Kidney (tissue), 14 donors: Measurements from ENCODE around the gene DLGAP3. TPM values are rescaled to one million over a fixed set of nuclear protein-coding genes. Genes with fewer than 3 reads are reported as not detected.
"Not testable (repeated sequence)": the region's sequence is repeated elsewhere in the genome, so short reads cannot be mapped to it uniquely, and the experiment has no call there.

Experiments
- DNase-seq, 5 donors: peaks; one replicate each; pipeline ENCODE4 v3.0.0-alpha.2; 2013 to 2020
- FAIRE-seq: peaks from 2 replicates; lab custom pipeline; 2012; peaks lifted over from hg19 to GRCh38; lab: Jason Lieb, UNC
- H3K27ac ChIP-seq, 2 donors: one replicate each; pipeline ENCODE4 v1.7.0; 2013; ENCODE audit warnings: low read depth in 2 of 2, low read length in 2 of 2, inconsistent platforms in 1 of 2
- H3K27me3 ChIP-seq: one replicate; pipeline ENCODE4 v1.7.1; 2013; ENCODE audit warnings: low read length, inconsistent platforms; ENCODE audit not compliant: control insufficient read depth, insufficient read depth
- H3K36me3 ChIP-seq, 3 donors: one replicate each; pipeline versions ENCODE4 v1.7.0 to v1.7.1; 2013; ENCODE audit warnings: low read length in 3 of 3, control low read depth in 1 of 3, inconsistent platforms in 1 of 3; ENCODE audit not compliant: insufficient read depth in 3 of 3, control insufficient read depth in 2 of 3
- H3K4me1 ChIP-seq, 3 donors: one replicate each; pipeline versions ENCODE4 v1.7.0 to v1.7.1; 2013; ENCODE audit warnings: low read length in 3 of 3, inconsistent platforms in 1 of 3, low read depth in 1 of 3; ENCODE audit not compliant: control insufficient read depth in 2 of 3, insufficient read depth in 2 of 3
- H3K4me3 ChIP-seq, 3 donors: one replicate each; pipeline versions ENCODE4 v1.7.0 to v1.8.1; 2013; ENCODE audit warnings: low read length in 3 of 3, control low read depth in 1 of 3, inconsistent platforms in 1 of 3
- H3K9ac ChIP-seq, 3 donors: one replicate each; pipeline versions ENCODE4 v1.7.0 to v1.7.1; 2013; ENCODE audit warnings: low read length in 3 of 3, control low read depth in 1 of 3, inconsistent platforms in 1 of 3
- H3K9me3 ChIP-seq, 3 donors: one replicate each; pipeline versions ENCODE4 v1.7.0 to v1.7.1; 2013; ENCODE audit warnings: low read length in 3 of 3, control low read depth in 1 of 3, inconsistent platforms in 1 of 3; ENCODE audit not compliant: control insufficient read depth in 2 of 3, insufficient read depth in 1 of 3
- intact Hi-C: fragments of 100-400 bp; cut with DNase I; formaldehyde crosslinking; loops from one replicate; pipeline ENCODE4 v1.11.1; 2022
- polyA plus RNA-seq: library from polyadenylated mRNA; stranded (reverse); fragments of 350-450 nt; fragmentation: Illumina TruSeq; extraction: RNeasy Lipid Tissue Mini Kit (QIAGEN cat#74804); gene quantifications from one replicate; pipeline ENCODE4 v1.2.3, GENCODE V29; 2014; ENCODE audit warnings: low read depth, low replicate concordance; ENCODE audit not compliant: insufficient read depth
- total RNA-seq: library from RNA; stranded (reverse); fragmentation: NEBNext Ultra II Directional; extraction: Animal tissue kit (Norgen Biotek cat#: 25700); gene quantifications from one replicate; pipeline ENCODE4 v1.2.1, GENCODE V29; 2021
- TF ChIP-seq, protein P1 (sequence below): IDR thresholded peaks from 3 replicates; pipeline ENCODE4 v1.5.1; 2012; ENCODE audit warnings: mild to moderate bottlenecking, moderate library complexity, borderline replicate concordance; ENCODE audit not compliant: insufficient read depth; ENCODE audit errors: extremely low read depth
- donor health status: control.
- donor health status: control.
- donor health status: control.
- donor health status: control.
- donor health status: control.
- donor health status: DM: yes; HTN: yes; CAD: no.
- donor health status: Normal renal cell carcinoma (clear cell type).

The DLGAP3 gene
- total and polyA plus RNA-seq, 2 donors from 2014 or later, result 0.71 to 1.0 TPM

DNA sequence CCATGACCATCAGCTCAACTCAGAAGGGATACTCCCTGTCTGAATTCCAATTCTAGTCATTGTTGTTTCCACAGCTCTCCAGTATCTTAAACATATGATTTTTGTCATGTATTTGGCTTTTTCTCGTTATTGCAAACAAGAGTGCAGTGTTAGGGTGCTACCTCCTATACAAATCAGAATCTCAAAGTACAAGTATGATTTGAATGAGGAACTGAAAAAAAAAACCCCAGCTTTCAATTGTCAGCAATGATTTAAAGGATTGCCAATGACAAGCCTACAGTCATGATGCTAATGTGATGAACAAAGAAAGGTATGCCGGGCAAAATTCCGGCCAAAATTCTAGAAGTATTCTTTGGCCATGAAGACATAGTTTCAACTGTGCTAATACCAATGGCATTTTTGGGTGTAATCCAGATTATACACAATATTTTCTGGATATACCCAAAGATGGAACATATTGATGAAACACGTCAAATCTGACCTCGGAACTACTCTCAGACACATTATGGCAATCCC, 40.8 kb upstream of the DLGAP3 start:
- Histone ChIP-seq H3K36me3 (no peaks in the 10 kb centered on the region), H3K27ac (no peak overlapping the region), H3K27me3 (no peaks in the 10 kb centered on the region), H3K4me1 (no peaks in the 10 kb centered on the region), H3K4me3 (no peak overlapping the region), H3K9ac (no peak overlapping the region), H3K9me3 (no peaks in the 10 kb centered on the region)
- FAIRE-seq (no peak), DNase-seq (no peak)
- intact Hi-C loops, result no loop called here
- TF ChIP-seq, protein P1, sequence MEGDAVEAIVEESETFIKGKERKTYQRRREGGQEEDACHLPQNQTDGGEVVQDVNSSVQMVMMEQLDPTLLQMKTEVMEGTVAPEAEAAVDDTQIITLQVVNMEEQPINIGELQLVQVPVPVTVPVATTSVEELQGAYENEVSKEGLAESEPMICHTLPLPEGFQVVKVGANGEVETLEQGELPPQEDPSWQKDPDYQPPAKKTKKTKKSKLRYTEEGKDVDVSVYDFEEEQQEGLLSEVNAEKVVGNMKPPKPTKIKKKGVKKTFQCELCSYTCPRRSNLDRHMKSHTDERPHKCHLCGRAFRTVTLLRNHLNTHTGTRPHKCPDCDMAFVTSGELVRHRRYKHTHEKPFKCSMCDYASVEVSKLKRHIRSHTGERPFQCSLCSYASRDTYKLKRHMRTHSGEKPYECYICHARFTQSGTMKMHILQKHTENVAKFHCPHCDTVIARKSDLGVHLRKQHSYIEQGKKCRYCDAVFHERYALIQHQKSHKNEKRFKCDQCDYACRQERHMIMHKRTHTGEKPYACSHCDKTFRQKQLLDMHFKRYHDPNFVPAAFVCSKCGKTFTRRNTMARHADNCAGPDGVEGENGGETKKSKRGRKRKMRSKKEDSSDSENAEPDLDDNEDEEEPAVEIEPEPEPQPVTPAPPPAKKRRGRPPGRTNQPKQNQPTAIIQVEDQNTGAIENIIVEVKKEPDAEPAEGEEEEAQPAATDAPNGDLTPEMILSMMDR, result no peak

DNA sequence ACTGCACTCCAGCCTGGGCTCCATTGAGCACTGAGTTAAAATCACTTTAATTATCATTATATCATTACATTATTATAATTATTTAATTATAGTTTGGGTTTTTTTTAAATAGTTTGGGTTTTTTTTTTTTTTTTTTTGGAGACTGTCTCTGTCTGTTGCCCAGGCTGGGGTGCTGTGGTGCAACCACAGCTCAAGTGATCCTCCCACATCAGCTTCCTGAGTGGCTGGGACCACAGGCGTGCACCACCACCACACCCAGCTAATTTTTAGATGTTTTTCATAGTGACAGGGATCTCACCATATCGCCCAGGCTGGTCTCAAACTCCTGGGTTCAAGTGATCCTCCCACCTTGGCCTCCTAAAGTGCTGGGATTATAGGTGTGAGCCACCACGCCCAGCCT, 38.8 kb upstream of the DLGAP3 start:
- H3K4me1 ChIP-seq, DNase-seq, H3K4me3 ChIP-seq, H3K27ac ChIP-seq, H3K9me3 ChIP-seq, H3K9ac ChIP-seq, H3K27me3 ChIP-seq, FAIRE-seq, H3K36me3 ChIP-seq, intact Hi-C loops: not testable (repeated sequence)

- not testable (repeated sequence) for FAIRE-seq
Measured at GRCh38 chr1:34967672-34968071, 38.2 kb upstream of the DLGAP3 start.

DNA sequence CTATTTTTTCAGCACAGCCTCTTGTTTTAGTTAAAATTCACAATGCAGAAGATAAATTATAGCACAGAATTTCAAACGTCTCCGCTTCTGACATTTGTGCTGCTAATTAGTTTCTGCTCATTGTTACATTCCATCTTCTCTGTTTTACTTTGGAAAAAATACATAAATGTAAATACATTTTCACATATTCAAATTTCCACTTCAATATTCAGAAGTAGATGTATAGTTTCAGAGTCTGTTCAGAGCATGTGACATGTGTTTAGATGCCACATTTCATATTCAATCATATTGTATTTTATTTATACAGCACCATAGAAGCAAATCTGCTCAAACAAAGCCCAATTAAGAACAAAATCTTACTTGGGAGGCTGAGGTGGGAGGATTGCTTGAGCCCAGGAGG, 36.1 kb upstream of the DLGAP3 start:
- no peak for DNase-seq
- Histone ChIP-seq H3K9ac (no peak overlapping the region), H3K36me3 (no peaks in the 10 kb centered on the region), H3K9me3 (no peaks in the 10 kb centered on the region), H3K27me3 (no peaks in the 10 kb centered on the region), H3K4me1 (no peaks in the 10 kb centered on the region), H3K4me3 (no peak overlapping the region), H3K27ac (no peak overlapping the region)
- no peak for FAIRE-seq
- TF ChIP-seq, protein P1, result no peak
- intact Hi-C loops, result no loop called here

More at GRCh38 chr1:34967672-34968071, 38.2 kb upstream of the DLGAP3 start:
- DNase-seq, H3K36me3 ChIP-seq, H3K4me3 ChIP-seq, H3K9ac ChIP-seq, H3K27me3 ChIP-seq, H3K4me1 ChIP-seq, H3K9me3 ChIP-seq, H3K27ac ChIP-seq, intact Hi-C loops: not testable (repeated sequence)

DNA sequence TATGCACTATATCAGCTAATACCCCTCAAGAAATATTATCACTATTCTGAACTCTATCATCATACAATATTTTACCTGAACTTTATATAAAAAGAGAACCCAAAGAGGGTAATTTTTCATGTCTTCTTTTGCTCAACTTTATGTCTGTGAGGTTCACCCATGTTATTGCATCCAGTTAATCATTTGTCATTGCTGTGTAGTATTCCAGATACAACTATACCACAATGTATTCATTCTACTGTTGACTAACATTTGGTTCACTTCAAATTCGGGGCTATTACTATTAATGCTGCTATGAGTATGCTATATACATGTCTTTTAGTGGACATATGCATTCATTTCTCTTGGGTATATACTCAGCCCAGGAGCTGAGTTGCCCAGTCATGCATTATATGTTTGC, 21.0 kb upstream of the DLGAP3 start:
- DNase-seq, result no peak
- Histone ChIP-seq H3K27ac (no peak overlapping the region), H3K9ac (no peak overlapping the region), H3K4me3 (no peak overlapping the region), H3K27me3 (no peaks in the 10 kb centered on the region), H3K4me1 (no peaks in the 10 kb centered on the region), H3K9me3 (no peaks in the 10 kb centered on the region), H3K36me3 (no peaks in the 10 kb centered on the region)
- intact Hi-C loops, result no loop called here
- TF ChIP-seq, protein P1, result no peak
- FAIRE-seq, result no peak

- H3K4me3 ChIP-seq, H3K9me3 ChIP-seq, H3K27me3 ChIP-seq, H3K9ac ChIP-seq, H3K36me3 ChIP-seq, H3K27ac ChIP-seq, intact Hi-C loops, H3K4me1 ChIP-seq, DNase-seq, FAIRE-seq: not testable (repeated sequence)
Measured at GRCh38 chr1:34948739-34949138, 19.3 kb upstream of the DLGAP3 start.
